K562 (cell line): Measurements from ENCODE around the gene SLC9A3. TPM values are rescaled to one million over a fixed set of nuclear protein-coding genes. Genes with fewer than 3 reads are reported as not detected.
A peak's percentile ranks its signal among the peaks of the same experiment; 100 is the strongest.

Source experiments
- ATAC-seq: fragments of 200-7000 bp; cut with Tn5 transposase; 3 replicates; pipeline ENCODE4 v1.9.1; 2020; ENCODE audit warnings: moderate library complexity
- BruUV-seq: library from RNA; stranded (reverse); fragments of 400-500 nt; replicated peaks from 2 replicates; lab custom pipeline; 2021; lab: Mats Ljungman, UMichigan
- CTCF ChIA-PET: fragments of 300-600 bp; formaldehyde crosslinking; extraction: SDS; loops from one replicate; lab custom pipeline; 2021; ENCODE audit warnings: low intra/inter-chr PET ratio; lab: Yijun Ruan, JAX
- POLR2A ChIA-PET: fragments of 300-600, 350-650 bp; sonication (Branson Sonifier 250); formaldehyde crosslinking; extraction: SDS; loops from one replicate; lab custom pipeline; 2021; ENCODE audit warnings: antibody characterized with exemption, inconsistent platforms; lab: Yijun Ruan, JAX
- DNase-seq, 4 experiments: peaks; one replicate each; pipeline versions ENCODE4 v3.0.0 to v3.0.0-alpha.2; 2011 to 2018; ENCODE audit warnings: low spot score in 3 of 4, mixed read lengths in 3 of 4; ENCODE audit errors: extremely low read depth in 1 of 4
- FAIRE-seq: peaks from 2 replicates; lab custom pipeline; 2011; peaks lifted over from hg19 to GRCh38; lab: Jason Lieb, UNC
- H2AFZ ChIP-seq: 2 replicates; pipeline ENCODE4 v1.6.0; 2011; ENCODE audit warnings: low read depth, low read length, control low read depth, inconsistent platforms
- H3K27ac ChIP-seq: fragments of 200-600 bp; 3 replicates; pipeline ENCODE4 v1.8.0; 2011; ENCODE audit warnings: low read depth, mild to moderate bottlenecking, control low read depth, inconsistent platforms, low read length, moderate library complexity, mixed read lengths; ENCODE audit errors: extremely low read depth
- H3K27me3 ChIP-seq, 2 experiments: fragments of 300-600 bp in 1 of 2; 2 replicates in 1 of 2; 3 replicates in 1 of 2; pipeline versions ENCODE4 v1.6.0 to v1.8.0; 2011; ENCODE audit warnings: inconsistent platforms in 2 of 2, low read length in 2 of 2, mild to moderate bottlenecking in 1 of 2, mixed read lengths in 1 of 2, moderate library complexity in 1 of 2; ENCODE audit not compliant: control insufficient read depth in 2 of 2, insufficient read depth in 2 of 2
- H3K36me3 ChIP-seq: fragments of 300-600 bp; 3 replicates; pipeline ENCODE4 v1.8.0; 2011; ENCODE audit warnings: mild to moderate bottlenecking, low read length, inconsistent platforms; ENCODE audit not compliant: control insufficient read depth, insufficient read depth
- H3K4me1 ChIP-seq, 2 experiments: fragments of 200-600 bp in 1 of 2; replicated peaks in 1 of 2; 2 replicates in 1 of 2; 3 replicates in 1 of 2; pipeline versions ENCODE4 v1.5.1 to v1.8.0; 2011; ENCODE audit warnings: inconsistent platforms in 2 of 2, low read length in 2 of 2, mild to moderate bottlenecking in 1 of 2, mixed read lengths in 1 of 2, moderate library complexity in 1 of 2; ENCODE audit not compliant: control insufficient read depth in 2 of 2, insufficient read depth in 2 of 2
- H3K4me2 ChIP-seq: 2 replicates; pipeline ENCODE4 v1.6.1; 2011; ENCODE audit warnings: low read length, control low read depth, inconsistent platforms, mixed read lengths; ENCODE audit not compliant: insufficient read depth
- H3K4me3 ChIP-seq: fragments of 200-600 bp; sonication (generic), shearing (Covaris generic); 2 replicates; pipeline ENCODE4 v1.5.1; 2016; ENCODE audit warnings: control low read depth, inconsistent platforms
- H3K79me2 ChIP-seq: fragments of 200-600 bp; 3 replicates; pipeline ENCODE4 v1.8.0; 2011; ENCODE audit warnings: low read length, inconsistent platforms; ENCODE audit not compliant: control insufficient read depth, insufficient read depth
- H3K9ac ChIP-seq, 2 experiments: 2 replicates each; pipeline versions ENCODE4 v1.6.0 to v1.6.1; 2011; ENCODE audit warnings: low read depth in 2 of 2, low read length in 2 of 2, control low read depth in 1 of 2, inconsistent platforms in 1 of 2, mild to moderate bottlenecking in 1 of 2, mixed read lengths in 1 of 2; ENCODE audit not compliant: insufficient read depth in 1 of 2
- H3K9me1 ChIP-seq: one replicate; pipeline ENCODE4 v1.6.0; 2011; ENCODE audit warnings: inconsistent platforms, mild to moderate bottlenecking, low read length, moderate library complexity; ENCODE audit not compliant: control insufficient read depth, insufficient read depth
- H3K9me3 ChIP-seq: replicated peaks from 2 replicates; pipeline ENCODE4 v1.5.1; 2011; ENCODE audit warnings: low read depth, low read length, inconsistent platforms; ENCODE audit not compliant: control insufficient read depth, insufficient read depth
- H4K20me1 ChIP-seq: replicated peaks from 2 replicates; pipeline ENCODE4 v1.6.1; 2011; ENCODE audit warnings: low read length, inconsistent platforms, mixed read lengths; ENCODE audit not compliant: control insufficient read depth, insufficient read depth
- CBX8 ChIP-seq: fragments of 200-600 bp; sonication (generic); IDR thresholded peaks from 2 replicates; pipeline ENCODE4 v1.6.1; 2012; ENCODE audit warnings: borderline replicate concordance, mixed run types, low read depth, mild to moderate bottlenecking, moderate library complexity, mixed read lengths, low read length, control low read depth, inconsistent platforms; ENCODE audit not compliant: poor library complexity, severe bottlenecking; ENCODE audit errors: extremely low read depth
- NR1H2 ChIP-seq: sonication (generic); formaldehyde crosslinking; IDR thresholded peaks from 2 replicates; pipeline ENCODE4 v1.4.0; 2020; ENCODE audit warnings: mild to moderate bottlenecking, missing genetic modification reagents
- POLR2G ChIP-seq: fragments of 200-400 bp; formaldehyde crosslinking; IDR thresholded peaks from 2 replicates; pipeline ENCODE4 v1.6.1; 2017; ENCODE audit warnings: low read depth, mild to moderate bottlenecking, antibody characterized with exemption, low read length, moderate library complexity
- RBFOX2 ChIP-seq: fragments of 200-400 bp; formaldehyde crosslinking; IDR thresholded peaks from 2 replicates; pipeline ENCODE4 v1.6.1; 2017; ENCODE audit warnings: low read depth, mild to moderate bottlenecking, low read length, moderate library complexity
- SIN3A ChIP-seq, 2 experiments: fragments of 150-350 bp in 1 of 2; IDR thresholded peaks; 2 replicates each; pipeline ENCODE4 v1.6.1; 2011 to 2016; ENCODE audit warnings: borderline replicate concordance in 2 of 2, low read depth in 2 of 2, low read length in 2 of 2, mild to moderate bottlenecking in 2 of 2, moderate library complexity in 2 of 2; ENCODE audit not compliant: control insufficient read depth in 1 of 2
- WGBS: fragments of 100-300 bp; shearing (Covaris generic); methylation state at CpG from one replicate; pipeline ENCODE4 v1.1.6; 2016; ENCODE audit warnings: low coverage, mixed read lengths; ENCODE audit not compliant: insufficient coverage; ENCODE audit errors: missing lambda C conversion rate; 5-methylcytosine and 5-hydroxymethylcytosine counted together
- in situ Hi-C: fragments of 300-500 bp; cut with MboI; formaldehyde crosslinking; loops from 4 replicates; pipeline ENCODE4 v1.15.0; 2018; ENCODE audit warnings: inconsistent platforms, mixed read lengths
- intact Hi-C: fragments of 100-400 bp; cut with micrococcal nuclease; formaldehyde crosslinking; loops from 2 replicates; pipeline ENCODE4 v1.14.2; 2022
- polyA plus RNA-seq, 8 experiments: library from polyadenylated mRNA; depleted of rRNA in 4 of 8; stranded (reverse) in 5 of 8; unstranded in 3 of 8; fragments of >200 nt; fragmentation: Nextera tagmentation in 2 of 8; fragmentation: Illumina TruSeq in 1 of 8; extraction: Ambion mirVana in 2 of 8; extraction: Trizol in 1 of 8; gene quantifications; 2 replicates each; pipeline versions ENCODE4 v1.2.1 to v1.2.3, GENCODE V29; 2011 to 2014; ENCODE audit warnings: inconsistent platforms in 1 of 8, missing spikeins in 1 of 8
- total RNA-seq, 7 experiments: library from RNA; depleted of rRNA in 6 of 7; stranded (reverse); fragments of >200 nt in 6 of 7; fragmentation: Illumina TruSeq in 2 of 7; extraction: Trizol in 2 of 7; gene quantifications; 2 replicates each; pipeline versions ENCODE4 v1.2.1 to v1.2.3, GENCODE V29; 2011 to 2021; ENCODE audit warnings: low replicate concordance in 1 of 7

SLC9A3 gene
- total and polyA plus RNA-seq, 9 of the 15 experiments (the other 6 are each of a cell fraction or from before 2014, with no cell fraction given): 1.5 to 5.8 (median 3.7) TPM; not detected in 2

- no peak for TF ChIP-seq SIN3A (IDR thresholded peaks at IDR 0.05; ENCODE audit: borderline replicate concordance in 2 of 2, control insufficient read depth in 1 of 2, low read depth in 2 of 2, low read length in 2 of 2)
These were observed 55.8 kb downstream of the SLC9A3 start (continued) for GRCh38 chr5:468401-468800.

GRCh38 chr5:466661-467310 lies 57.5 kb downstream of the SLC9A3 start:
- intact Hi-C loops (no loop called here), in situ Hi-C loops (no loop called here)
- no peaks in the 10 kb centered on the region for H3K27me3 ChIP-seq
- TF ChIP-seq RBFOX2 (0 out of 2 replicates have a peak, but pooled peaks have one; percentile 17), NR1H2 (CRISPR knock-in tag) (no peak), CBX8 (no peak), POLR2G (peak; percentile 42)
- FAIRE-seq (no peak), DNase-seq (no peak), ATAC-seq (no peak)
- no peak overlapping the region for H3K27ac ChIP-seq
- H3K4me2 ChIP-seq: no peak overlapping the region
- H3K9me3 ChIP-seq: no peaks in the 10 kb centered on the region
- ChIA-PET POLR2A (no interaction called here), CTCF (no interaction called here)
- no peaks in the 10 kb centered on the region for H3K9me1 ChIP-seq
- H2AFZ ChIP-seq: no peak overlapping the region
- peaks cover 8 to 46% of the 10 kb centered on the region in 2 experiments; a peak in 4 of 5 replicates for H3K4me1 ChIP-seq
- peaks cover 10% of the 10 kb centered on the region for H3K79me2 ChIP-seq
- H3K36me3 ChIP-seq: peaks cover 60% of the 10 kb centered on the region; the same call in 2 of the 3 replicates
- no TSS peak for BruUV-seq
- H4K20me1 ChIP-seq: peaks cover 6% of the 10 kb centered on the region; the same call in 1 of the 2 replicates
- no peak overlapping the region for H3K9ac ChIP-seq
- no peak overlapping the region for H3K4me3 ChIP-seq
- 88% methylated on average over 30 of the region's 30 CpGs for WGBS
